GM19372 (cell line): ENCODE data around the gene COPZ1.
A peak's percentile ranks its signal among the peaks of the same experiment; 100 is the strongest.

Experiments
- ATAC-seq: cut with Tn5 transposase; IDR thresholded peaks from one replicate; pipeline ENCODE4 v1.9.1; 2021; ENCODE audit warnings: mild to moderate bottlenecking, low read depth, moderate library complexity; ENCODE audit not compliant: unreplicated experiment

Gene COPZ1

GRCh38 chr12:54390668-54391551 lies 66.0 kb downstream of the COPZ1 start:
- ATAC-seq, result no peak

GRCh38 chr12:54392485-54393206 lies 67.7 kb downstream of the COPZ1 start:
- no peak for ATAC-seq

- ATAC-seq, result no peak
Observed at GRCh38 chr12:54393207-54393609, 68.3 kb downstream of the COPZ1 start.

- ATAC-seq, result no peak
Observed at GRCh38 chr12:54393743-54394142, 68.8 kb downstream of the COPZ1 start.

- no peak for ATAC-seq
Observed at GRCh38 chr12:54394281-54394719, 69.4 kb downstream of the COPZ1 start.

- no peak for ATAC-seq
Observed at GRCh38 chr12:54394986-54395385, 70.1 kb downstream of the COPZ1 start.

- no peak for ATAC-seq
Observed at GRCh38 chr12:54395545-54395944, 70.6 kb downstream of the COPZ1 start.

- no peak for ATAC-seq
Observed at GRCh38 chr12:54397157-54397556, 72.2 kb downstream of the COPZ1 start.

- no peak for ATAC-seq
Observed at GRCh38 chr12:54398218-54398617, 73.3 kb downstream of the COPZ1 start.

- ATAC-seq, result peak; percentile 86
Observed at GRCh38 chr12:54398995-54399793, 74.3 kb downstream of the COPZ1 start.

- ATAC-seq, result no peak
Observed at GRCh38 chr12:54401119-54401518, 76.2 kb downstream of the COPZ1 start.
